Testis (tissue), 2 donors: Measurements from ENCODE around the gene KRT81.

ENCODE experiments used
- CTCF ChIP-seq, 3 experiments: fragments of 450-650 bp in 2 of 3; fragments of 200-600 bp in 1 of 3; sonication (generic) in 1 of 3; IDR thresholded peaks; one replicate each; pipeline ENCODE4 v1.5.1; 2016 to 2019; ENCODE audit warnings: antibody characterized with exemption in 3 of 3, mild to moderate bottlenecking in 2 of 3, moderate library complexity in 1 of 3
- POLR2A ChIP-seq: fragments of 450-650 bp; IDR thresholded peaks from one replicate; pipeline ENCODE4 v1.6.1; 2017; ENCODE audit warnings: antibody characterized with exemption, mild to moderate bottlenecking, moderate library complexity

- TF ChIP-seq CTCF (IDR thresholded peaks at IDR 0.05), result no peak
- TF ChIP-seq POLR2A, result no peak
These were observed 6.7 kb downstream of the KRT81 start for GRCh38 chr12:52284562-52285171.
